ENCODE measurements around the gene GAS1.

The GAS1 gene

GRCh38 chr9:86921151-86921923 lies 26.0 kb downstream of the GAS1 start:
- DNase-seq: no peak

GRCh38 chr9:86918556-86918955 lies 28.8 kb downstream of the GAS1 start:
- DNase-seq: no peak

GRCh38 chr9:86912210-86912609 lies 35.1 kb downstream of the GAS1 start:
- DNase-seq: no peak

GRCh38 chr9:86909388-86909787 lies 37.9 kb downstream of the GAS1 start:
- no peak for DNase-seq

GRCh38 chr9:86908261-86908660 lies 39.0 kb downstream of the GAS1 start:
- no peak for DNase-seq

- no peak for DNase-seq
Measured at GRCh38 chr9:86907346-86907745, 40.0 kb downstream of the GAS1 start.

- DNase-seq: no peak
Measured at GRCh38 chr9:86903734-86904085, 43.6 kb downstream of the GAS1 start.

GRCh38 chr9:86902991-86903733 lies 44.1 kb downstream of the GAS1 start:
- DNase-seq: no peak

- no peak for DNase-seq
Measured at GRCh38 chr9:86902586-86902985, 44.7 kb downstream of the GAS1 start.

GRCh38 chr9:86902176-86902575 lies 45.1 kb downstream of the GAS1 start:
- no peak for DNase-seq

GRCh38 chr9:86901511-86901910 lies 45.8 kb downstream of the GAS1 start:
- DNase-seq: no peak

Measured in CD4-positive, alpha-beta T cell treated with Interleukin-4 for 1 hour (primary cell).